HEK293 (cell line): ENCODE measurements around the gene ANKRD13D.

Experiments
- CTCF ChIA-PET: fragments of 350-600 bp; formaldehyde crosslinking; extraction: SDS; loops from one replicate; lab custom pipeline; 2021; ENCODE audit warnings: antibody characterized with exemption; lab: Yijun Ruan, JAX
- POLR2A ChIA-PET: fragments of 300-600 bp; formaldehyde crosslinking; extraction: SDS; loops from one replicate; lab custom pipeline; 2020; ENCODE audit warnings: antibody characterized with exemption, inconsistent platforms; lab: Yijun Ruan, JAX
- H3K27ac ChIP-seq: fragments of 200-500 bp; sonication (Bioruptor generic); 2 replicates; pipeline ENCODE4 v1.5.1; 2014; ENCODE audit warnings: low read depth, low read length, control low read depth, inconsistent platforms; ENCODE audit errors: extremely low read depth
- H3K36me3 ChIP-seq, 2 experiments: fragments of 200-500 bp in 1 of 2; sonication (Bioruptor generic) in 1 of 2; 1 replicate in 1 of 2; 2 replicates in 1 of 2; pipeline ENCODE4 v1.5.1; 2014 to 2017; ENCODE audit warnings: inconsistent platforms in 2 of 2, low read length in 2 of 2; ENCODE audit not compliant: control insufficient read depth in 2 of 2, insufficient read depth in 1 of 2
- H3K4me1 ChIP-seq: fragments of 200-500 bp; sonication (Bioruptor generic); 2 replicates; pipeline ENCODE4 v1.5.1; 2014; ENCODE audit warnings: mild to moderate bottlenecking, low read length, inconsistent platforms; ENCODE audit not compliant: control insufficient read depth, insufficient read depth
- H3K4me3 ChIP-seq: 2 replicates; pipeline ENCODE4 v1.5.1; 2011; ENCODE audit warnings: low read depth, mild to moderate bottlenecking, control low read depth, low read length, moderate library complexity
- H3K9me3 ChIP-seq: fragments of 200-500 bp; sonication (Bioruptor generic); 2 replicates; pipeline ENCODE4 v1.5.1; 2014; ENCODE audit warnings: low read depth, low read length, inconsistent platforms; ENCODE audit not compliant: control insufficient read depth, insufficient read depth
- HOXA7 ChIP-seq: sonication (generic); formaldehyde crosslinking; IDR thresholded peaks from 2 replicates; pipeline ENCODE4 v1.8.1; 2022; ENCODE audit warnings: missing genetic modification reagents, borderline replicate concordance
- HOXD13 ChIP-seq: sonication (generic); formaldehyde crosslinking; IDR thresholded peaks from 2 replicates; pipeline ENCODE4 v1.8.0; 2022; ENCODE audit warnings: missing genetic modification reagents, borderline replicate concordance
- OSR2 ChIP-seq: fragments of 450-650 bp; formaldehyde crosslinking; IDR thresholded peaks from 2 replicates; pipeline ENCODE4 v1.5.1; 2016; ENCODE audit warnings: missing biosample characterization, missing genetic modification characterization
- OVOL3 ChIP-seq: fragments of 450-650 bp; formaldehyde crosslinking; IDR thresholded peaks from 2 replicates; pipeline ENCODE4 v1.5.1; 2016; ENCODE audit warnings: missing biosample characterization, missing genetic modification characterization
- WT1 ChIP-seq: fragments of 450-650 bp; formaldehyde crosslinking; IDR thresholded peaks from 2 replicates; pipeline ENCODE4 v1.5.1; 2016; ENCODE audit warnings: missing biosample characterization, missing genetic modification characterization
- YY1 ChIP-seq: fragments of 450-650 bp; formaldehyde crosslinking; IDR thresholded peaks from 2 replicates; pipeline ENCODE4 v1.5.1; 2018; ENCODE audit warnings: missing biosample characterization, missing genetic modification characterization
- YY2 ChIP-seq: fragments of 450-650 bp; formaldehyde crosslinking; IDR thresholded peaks from 2 replicates; pipeline ENCODE4 v1.5.1; 2016; ENCODE audit warnings: missing biosample characterization, missing genetic modification characterization
- ZBTB7A ChIP-seq: fragments of 450-650 bp; formaldehyde crosslinking; IDR thresholded peaks from 2 replicates; pipeline ENCODE4 v1.5.1; 2016; ENCODE audit warnings: low read depth, missing biosample characterization, missing genetic modification characterization
- ZEB2 ChIP-seq: fragments of 450-650 bp; formaldehyde crosslinking; IDR thresholded peaks from 2 replicates; pipeline ENCODE4 v1.5.1; 2016; ENCODE audit warnings: missing biosample characterization, missing genetic modification characterization
- ZNF157 ChIP-seq: fragments of 450-650 bp; formaldehyde crosslinking; IDR thresholded peaks from 2 replicates; pipeline ENCODE4 v1.5.1; 2016; ENCODE audit warnings: missing biosample characterization, missing genetic modification characterization
- ZNF214 ChIP-seq: fragments of 450-650 bp; formaldehyde crosslinking; IDR thresholded peaks from 2 replicates; pipeline ENCODE4 v1.5.1; 2017; ENCODE audit warnings: missing biosample characterization, mild to moderate bottlenecking, missing genetic modification characterization, borderline replicate concordance
- ZNF24 ChIP-seq: fragments of 450-650 bp; formaldehyde crosslinking; IDR thresholded peaks from 2 replicates; pipeline ENCODE4 v1.5.1; 2016; ENCODE audit warnings: missing biosample characterization, missing genetic modification characterization
- ZNF37A ChIP-seq: fragments of 450-650 bp; IDR thresholded peaks from 2 replicates; pipeline ENCODE4 v1.5.1; 2018; ENCODE audit warnings: missing biosample characterization, missing genetic modification characterization
- ZNF391 ChIP-seq: fragments of 450-650 bp; formaldehyde crosslinking; IDR thresholded peaks from 2 replicates; pipeline ENCODE4 v1.5.1; 2016; ENCODE audit warnings: low read depth, missing biosample characterization, missing genetic modification characterization, borderline replicate concordance
- ZNF514 ChIP-seq: fragments of 450-650 bp; formaldehyde crosslinking; IDR thresholded peaks from 2 replicates; pipeline ENCODE4 v1.5.1; 2016; ENCODE audit warnings: missing biosample characterization, missing genetic modification characterization
- ZNF530 ChIP-seq: fragments of 450-650 bp; formaldehyde crosslinking; IDR thresholded peaks from 2 replicates; pipeline ENCODE4 v1.5.1; 2016; ENCODE audit warnings: low read depth, missing biosample characterization, missing genetic modification characterization
- ZNF600 ChIP-seq: fragments of 450-650 bp; formaldehyde crosslinking; IDR thresholded peaks from 2 replicates; pipeline ENCODE4 v1.5.1; 2016; ENCODE audit warnings: missing biosample characterization, missing genetic modification characterization
- ZNF670 ChIP-seq: fragments of 450-650 bp; formaldehyde crosslinking; IDR thresholded peaks from 2 replicates; pipeline ENCODE4 v1.5.1; 2016; ENCODE audit warnings: missing biosample characterization, missing genetic modification characterization, low read depth
- ZNF792 ChIP-seq: fragments of 450-650 bp; formaldehyde crosslinking; IDR thresholded peaks from 2 replicates; pipeline ENCODE4 v1.5.1; 2016; ENCODE audit warnings: missing biosample characterization, missing genetic modification characterization
- TF ChIP-seq, protein P1 (sequence below): fragments of 450-650 bp; formaldehyde crosslinking; IDR thresholded peaks from 2 replicates; pipeline ENCODE4 v1.5.1; 2016; ENCODE audit warnings: missing biosample characterization, missing genetic modification characterization
- TF ChIP-seq, protein P2 (sequence below): fragments of 450-650 bp; formaldehyde crosslinking; IDR thresholded peaks from 2 replicates; pipeline ENCODE4 v1.5.1; 2016; ENCODE audit warnings: missing biosample characterization, missing genetic modification characterization
- TF ChIP-seq, protein P3 (sequence below): fragments of 450-650 bp; formaldehyde crosslinking; IDR thresholded peaks from 2 replicates; pipeline ENCODE4 v1.5.0; 2017; ENCODE audit warnings: missing biosample characterization, missing genetic modification characterization, borderline replicate concordance
- TF ChIP-seq, protein P4 (sequence below): fragments of 450-650 bp; formaldehyde crosslinking; IDR thresholded peaks from 2 replicates; pipeline ENCODE4 v1.5.1; 2016; ENCODE audit warnings: missing biosample characterization, missing genetic modification characterization
- TF ChIP-seq, protein P5 (sequence below): fragments of 450-650 bp; formaldehyde crosslinking; IDR thresholded peaks from 2 replicates; pipeline ENCODE4 v1.5.1; 2016; ENCODE audit warnings: missing biosample characterization, missing genetic modification characterization

ANKRD13D gene

DNA sequence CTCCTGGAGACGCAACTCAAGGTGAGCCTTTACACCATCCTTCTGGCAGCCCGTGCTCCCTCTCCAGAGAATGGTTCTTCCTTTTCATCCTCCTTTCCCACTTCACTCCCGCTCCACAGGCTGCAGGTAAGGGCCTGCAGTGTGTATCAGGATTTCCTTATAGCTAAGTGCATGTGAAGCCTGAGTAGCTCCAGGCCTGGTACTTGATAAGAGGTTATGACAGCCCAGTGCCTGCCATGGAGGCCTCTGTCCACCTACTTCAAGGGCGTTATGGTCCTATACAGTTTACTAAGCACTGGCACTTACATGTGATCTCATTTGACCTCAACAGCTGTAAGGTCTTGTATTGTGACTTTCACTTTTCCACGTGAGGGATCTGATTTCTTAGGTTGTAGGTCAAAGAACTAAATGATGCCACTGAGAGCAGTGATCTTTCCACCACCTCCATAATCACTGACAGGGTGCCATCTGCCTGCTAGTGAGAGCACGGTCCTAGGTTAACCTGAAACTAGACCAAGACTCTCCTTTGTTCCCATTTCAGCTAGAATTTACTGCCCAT lies 32.3 kb downstream of the ANKRD13D start (continued):
- TF ChIP-seq, protein P1, sequence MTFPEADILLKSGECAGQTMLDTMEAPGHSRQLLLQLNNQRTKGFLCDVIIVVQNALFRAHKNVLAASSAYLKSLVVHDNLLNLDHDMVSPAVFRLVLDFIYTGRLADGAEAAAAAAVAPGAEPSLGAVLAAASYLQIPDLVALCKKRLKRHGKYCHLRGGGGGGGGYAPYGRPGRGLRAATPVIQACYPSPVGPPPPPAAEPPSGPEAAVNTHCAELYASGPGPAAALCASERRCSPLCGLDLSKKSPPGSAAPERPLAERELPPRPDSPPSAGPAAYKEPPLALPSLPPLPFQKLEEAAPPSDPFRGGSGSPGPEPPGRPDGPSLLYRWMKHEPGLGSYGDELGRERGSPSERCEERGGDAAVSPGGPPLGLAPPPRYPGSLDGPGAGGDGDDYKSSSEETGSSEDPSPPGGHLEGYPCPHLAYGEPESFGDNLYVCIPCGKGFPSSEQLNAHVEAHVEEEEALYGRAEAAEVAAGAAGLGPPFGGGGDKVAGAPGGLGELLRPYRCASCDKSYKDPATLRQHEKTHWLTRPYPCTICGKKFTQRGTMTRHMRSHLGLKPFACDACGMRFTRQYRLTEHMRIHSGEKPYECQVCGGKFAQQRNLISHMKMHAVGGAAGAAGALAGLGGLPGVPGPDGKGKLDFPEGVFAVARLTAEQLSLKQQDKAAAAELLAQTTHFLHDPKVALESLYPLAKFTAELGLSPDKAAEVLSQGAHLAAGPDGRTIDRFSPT: no peak
- no peak for TF ChIP-seq HOXD13
- no peak for TF ChIP-seq ZBTB7A (tag by site-specific recombination)
- no peak for TF ChIP-seq ZNF600 (tag by site-specific recombination)
- TF ChIP-seq YY1 (tag by site-specific recombination): no peak
- TF ChIP-seq OSR2 (tag by site-specific recombination): no peak
- no peak for TF ChIP-seq ZNF514 (tag by site-specific recombination)
- no peak for TF ChIP-seq ZNF391 (tag by site-specific recombination)
- no peak for TF ChIP-seq ZEB2 (tag by site-specific recombination)
- TF ChIP-seq, protein P2, sequence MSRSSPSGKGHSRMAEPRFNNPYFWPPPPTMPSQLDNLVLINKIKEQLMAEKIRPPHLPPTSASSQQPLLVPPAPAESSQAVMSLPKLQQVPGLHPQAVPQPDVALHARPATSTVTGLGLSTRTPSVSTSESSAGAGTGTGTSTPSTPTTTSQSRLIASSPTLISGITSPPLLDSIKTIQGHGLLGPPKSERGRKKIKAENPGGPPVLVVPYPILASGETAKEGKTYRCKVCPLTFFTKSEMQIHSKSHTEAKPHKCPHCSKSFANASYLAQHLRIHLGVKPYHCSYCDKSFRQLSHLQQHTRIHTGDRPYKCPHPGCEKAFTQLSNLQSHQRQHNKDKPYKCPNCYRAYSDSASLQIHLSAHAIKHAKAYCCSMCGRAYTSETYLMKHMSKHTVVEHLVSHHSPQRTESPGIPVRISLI (tag by site-specific recombination): no peak
- no peak for TF ChIP-seq OVOL3 (tag by site-specific recombination)
- TF ChIP-seq, all 188 proteins: peak for 0

DNA sequence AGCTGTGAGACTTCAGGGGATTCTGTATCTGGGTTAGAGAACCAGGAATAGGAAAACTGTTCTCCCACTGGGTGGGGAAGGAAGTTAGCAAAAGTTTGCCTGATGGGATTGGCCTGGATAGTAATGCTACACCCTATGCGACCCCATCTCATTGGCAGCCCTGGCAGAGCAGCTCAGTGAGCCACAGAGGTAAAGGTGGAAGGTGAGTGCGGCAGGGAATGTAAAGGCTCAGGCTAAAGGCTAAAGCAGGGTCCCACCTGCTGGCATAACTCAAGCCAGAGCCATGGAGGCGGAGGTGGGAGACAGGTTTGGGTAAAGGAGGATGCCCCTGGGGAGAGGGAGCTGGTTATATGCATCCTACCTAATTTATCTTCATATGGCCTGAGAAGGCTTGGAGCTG lies 32.9 kb downstream of the ANKRD13D start:
- ChIA-PET POLR2A (interaction anchor here (1.4 kb wide), 1 partner anchor 34 kb away, joined by 4 read pairs; no protein-coding TSS in a partner anchor), CTCF (interaction anchor here (0.8 to 11.2 kb wide), 4 partner anchors 15 to 59 kb away, joined by 3 to 104 read pairs (median 4); partner anchors contain the start of gene CLCF1)
- TF ChIP-seq ZNF670 (tag by site-specific recombination) (no peak), ZNF530 (no peak), WT1 (no peak)
- no peak overlapping the region for H3K4me3 ChIP-seq
- no peaks in the 10 kb centered on the region for H3K4me1 ChIP-seq
- H3K27ac ChIP-seq: no peak overlapping the region
- H3K36me3 ChIP-seq: peaks cover 0 to 16% of the 10 kb centered on the region in 2 experiments; a peak in 1 of 3 replicates
- no peaks in the 10 kb centered on the region for H3K9me3 ChIP-seq

DNA sequence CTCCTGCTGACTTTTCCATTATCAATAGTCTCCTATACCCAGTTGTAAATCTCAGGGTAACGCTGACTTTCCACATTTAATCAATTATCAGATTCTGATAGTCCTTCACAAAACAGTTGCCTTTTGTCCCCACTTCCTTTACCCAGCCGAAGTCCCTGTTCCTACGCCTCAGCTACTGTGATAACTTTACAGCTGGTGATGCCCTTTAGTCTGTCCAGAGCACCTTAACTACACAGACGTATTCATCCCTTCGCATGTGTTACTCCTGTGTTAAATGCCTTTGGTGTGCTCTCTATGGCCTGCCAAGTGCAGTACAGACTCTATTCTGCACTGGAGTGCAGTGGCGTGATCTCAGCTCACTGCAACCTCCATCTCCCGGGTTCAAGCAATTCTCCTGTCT lies 34.4 kb downstream of the ANKRD13D start:
- H3K9me3 ChIP-seq: no peaks in the 10 kb centered on the region
- no peak overlapping the region for H3K27ac ChIP-seq
- no peaks in the 10 kb centered on the region for H3K4me1 ChIP-seq
- ChIA-PET CTCF (interaction anchor here (1.5 to 11.2 kb wide), 2 partner anchors 22 to 60 kb away, joined by 6 to 104 read pairs; no protein-coding TSS in a partner anchor), POLR2A (interaction anchor here (1.2 to 1.4 kb wide), 2 partner anchors 35 to 49 kb away, joined by 3 to 4 read pairs; no protein-coding TSS in a partner anchor)
- no peak overlapping the region for H3K4me3 ChIP-seq
- peaks cover 0 to 16% of the 10 kb centered on the region in 2 experiments; a peak in 1 of 3 replicates for H3K36me3 ChIP-seq
- TF ChIP-seq ZNF214: no peak
- no peak for TF ChIP-seq ZNF157 (tag by site-specific recombination)
- TF ChIP-seq, protein P3, sequence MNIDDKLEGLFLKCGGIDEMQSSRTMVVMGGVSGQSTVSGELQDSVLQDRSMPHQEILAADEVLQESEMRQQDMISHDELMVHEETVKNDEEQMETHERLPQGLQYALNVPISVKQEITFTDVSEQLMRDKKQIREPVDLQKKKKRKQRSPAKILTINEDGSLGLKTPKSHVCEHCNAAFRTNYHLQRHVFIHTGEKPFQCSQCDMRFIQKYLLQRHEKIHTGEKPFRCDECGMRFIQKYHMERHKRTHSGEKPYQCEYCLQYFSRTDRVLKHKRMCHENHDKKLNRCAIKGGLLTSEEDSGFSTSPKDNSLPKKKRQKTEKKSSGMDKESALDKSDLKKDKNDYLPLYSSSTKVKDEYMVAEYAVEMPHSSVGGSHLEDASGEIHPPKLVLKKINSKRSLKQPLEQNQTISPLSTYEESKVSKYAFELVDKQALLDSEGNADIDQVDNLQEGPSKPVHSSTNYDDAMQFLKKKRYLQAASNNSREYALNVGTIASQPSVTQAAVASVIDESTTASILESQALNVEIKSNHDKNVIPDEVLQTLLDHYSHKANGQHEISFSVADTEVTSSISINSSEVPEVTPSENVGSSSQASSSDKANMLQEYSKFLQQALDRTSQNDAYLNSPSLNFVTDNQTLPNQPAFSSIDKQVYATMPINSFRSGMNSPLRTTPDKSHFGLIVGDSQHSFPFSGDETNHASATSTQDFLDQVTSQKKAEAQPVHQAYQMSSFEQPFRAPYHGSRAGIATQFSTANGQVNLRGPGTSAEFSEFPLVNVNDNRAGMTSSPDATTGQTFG (tag by site-specific recombination): no peak
- no peak for TF ChIP-seq YY2 (tag by site-specific recombination)
- TF ChIP-seq HOXA7 (CRISPR knock-in tag): no peak
- no peak for TF ChIP-seq ZNF24 (tag by site-specific recombination)
- TF ChIP-seq, protein P4, sequence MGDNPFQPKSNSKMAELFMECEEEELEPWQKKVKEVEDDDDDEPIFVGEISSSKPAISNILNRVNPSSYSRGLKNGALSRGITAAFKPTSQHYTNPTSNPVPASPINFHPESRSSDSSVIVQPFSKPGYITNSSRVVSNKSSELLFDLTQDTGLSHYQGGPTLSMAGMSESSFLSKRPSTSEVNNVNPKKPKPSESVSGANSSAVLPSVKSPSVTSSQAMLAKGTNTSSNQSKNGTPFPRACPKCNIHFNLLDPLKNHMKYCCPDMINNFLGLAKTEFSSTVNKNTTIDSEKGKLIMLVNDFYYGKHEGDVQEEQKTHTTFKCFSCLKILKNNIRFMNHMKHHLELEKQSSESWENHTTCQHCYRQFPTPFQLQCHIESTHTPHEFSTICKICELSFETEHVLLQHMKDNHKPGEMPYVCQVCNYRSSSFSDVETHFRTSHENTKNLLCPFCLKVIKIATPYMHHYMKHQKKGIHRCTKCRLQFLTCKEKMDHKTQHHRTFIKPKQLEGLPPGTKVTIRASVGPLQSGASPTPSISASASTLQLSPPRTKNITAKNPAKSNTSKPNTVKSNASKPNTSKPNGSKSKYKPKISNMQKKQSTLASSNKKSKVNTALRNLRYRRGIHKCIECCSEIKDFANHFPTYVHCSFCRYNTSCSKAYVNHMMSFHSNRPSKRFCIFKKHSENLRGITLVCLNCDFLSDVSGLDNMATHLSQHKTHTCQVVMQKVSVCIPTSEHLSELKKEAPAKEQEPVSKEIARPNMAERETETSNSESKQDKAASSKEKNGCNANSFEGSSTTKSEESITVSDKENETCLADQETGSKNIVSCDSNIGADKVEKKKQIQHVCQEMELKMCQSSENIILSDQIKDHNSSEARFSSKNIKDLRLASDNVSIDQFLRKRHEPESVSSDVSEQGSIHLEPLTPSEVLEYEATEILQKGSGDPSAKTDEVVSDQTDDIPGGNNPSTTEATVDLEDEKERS (tag by site-specific recombination): no peak
- TF ChIP-seq ZNF37A (tag by site-specific recombination): no peak
- TF ChIP-seq, protein P5, sequence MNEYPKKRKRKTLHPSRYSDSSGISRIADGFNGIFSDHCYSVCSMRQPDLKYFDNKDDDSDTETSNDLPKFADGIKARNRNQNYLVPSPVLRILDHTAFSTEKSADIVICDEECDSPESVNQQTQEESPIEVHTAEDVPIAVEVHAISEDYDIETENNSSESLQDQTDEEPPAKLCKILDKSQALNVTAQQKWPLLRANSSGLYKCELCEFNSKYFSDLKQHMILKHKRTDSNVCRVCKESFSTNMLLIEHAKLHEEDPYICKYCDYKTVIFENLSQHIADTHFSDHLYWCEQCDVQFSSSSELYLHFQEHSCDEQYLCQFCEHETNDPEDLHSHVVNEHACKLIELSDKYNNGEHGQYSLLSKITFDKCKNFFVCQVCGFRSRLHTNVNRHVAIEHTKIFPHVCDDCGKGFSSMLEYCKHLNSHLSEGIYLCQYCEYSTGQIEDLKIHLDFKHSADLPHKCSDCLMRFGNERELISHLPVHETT (tag by site-specific recombination): no peak
- no peak for TF ChIP-seq ZNF792
